Measurements from ENCODE around the gene HIPK4. TPM values are rescaled to one million over a fixed set of nuclear protein-coding genes. Genes with fewer than 3 reads are reported as not detected.

The HIPK4 gene
- total and polyA plus RNA-seq, 9 of the 15 experiments (the other 6 are each of a cell fraction or from before 2014, with no cell fraction given) = 0.06 to 0.09 TPM; not detected in 7

DNA sequence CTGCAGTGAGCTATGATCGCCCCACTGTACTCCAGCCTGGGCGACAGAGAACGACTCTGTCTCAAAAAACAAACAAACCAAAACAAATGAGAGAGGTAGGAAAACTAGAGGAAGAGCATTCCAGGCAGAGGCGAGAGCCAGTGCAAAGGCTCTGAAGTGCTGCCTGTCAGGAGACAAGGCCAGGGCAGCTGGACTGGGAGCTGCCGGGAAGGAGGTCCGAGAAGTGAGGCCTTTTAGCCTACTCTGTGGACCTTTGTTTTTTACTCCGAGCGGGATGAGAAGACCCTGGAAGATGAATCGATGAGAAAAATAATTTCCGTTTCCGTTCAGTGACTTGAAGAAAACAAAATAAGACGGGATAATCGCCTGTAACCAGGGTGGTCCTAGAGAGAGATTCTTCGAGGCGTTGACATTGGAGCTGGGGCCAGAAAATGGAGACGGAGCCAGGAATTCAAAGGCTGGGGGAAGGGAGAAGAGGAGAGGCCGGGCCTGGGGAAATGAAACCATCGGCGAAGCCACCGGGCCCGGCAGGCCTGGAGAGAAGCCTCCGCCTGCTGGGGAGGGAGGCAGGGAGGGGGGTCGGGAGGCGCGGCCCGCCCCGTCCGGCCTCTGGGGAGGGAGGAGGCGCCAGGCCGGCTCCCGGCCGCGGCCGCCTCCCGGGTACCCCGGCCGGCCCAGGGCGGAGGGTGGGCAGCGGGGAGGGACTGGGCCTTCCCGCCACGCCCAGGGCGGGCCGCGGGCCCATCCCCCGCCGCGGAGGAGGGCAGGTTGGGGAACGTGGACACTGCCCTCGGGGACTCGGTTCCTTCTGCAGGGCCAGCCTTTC is 43.6 kb upstream of the HIPK4 start (continued):
- TF ChIP-seq MGA (IDR thresholded peaks at IDR 0.05) = peak; percentile 51; the same call in 1 of the 2 replicates
- TF ChIP-seq TBP (optimal IDR thresholded peaks at IDR 0.05; ENCODE audit: low read depth, low read length) = peak; percentile 57
- 0 out of 4 replicates have a peak, but pooled peaks of 1 of the 2 experiments have one; percentile 45 for TF ChIP-seq TBL1XR1 (IDR thresholded peaks at IDR 0.05; ENCODE audit: low read length in 2 of 2)
- TF ChIP-seq ZNF740 (CRISPR knock-in tag; IDR thresholded peaks at IDR 0.05) = no peak
- peak in 1 of 2 experiments; percentile 56; a peak in 1 of 4 replicates for TF ChIP-seq ZNF740 (tag; IDR thresholded peaks at IDR 0.05)
- 0 out of 2 replicates have a peak, but pooled peaks have one; percentile 11 for TF ChIP-seq IRF9 (tag; IDR thresholded peaks at IDR 0.05)
- peak; percentile 93 to 99; a peak in 3 of 4 replicates for TF ChIP-seq UBTF (IDR thresholded peaks at IDR 0.05; ENCODE audit: borderline replicate concordance in 1 of 2, low read depth in 2 of 2, low read length in 2 of 2)
- no peak for TF ChIP-seq ZNF224 (CRISPR knock-in tag; IDR thresholded peaks at IDR 0.05)
- TF ChIP-seq ZKSCAN3 (CRISPR knock-in tag; IDR thresholded peaks at IDR 0.05) = no peak
- peak; percentile 97 for TF ChIP-seq NFRKB (IDR thresholded peaks at IDR 0.05; ENCODE audit: low read depth)

All from K562 (cell line).